CD4-positive, alpha-beta T cell treated with Interferon alpha-2 for 1 hour (primary cell): ENCODE results near the gene RGL3.
"Not testable (repeated sequence)": the region's sequence is repeated elsewhere in the genome, so short reads cannot be mapped to it uniquely, and the experiment has no call there.

Source experiments
- DNase-seq, 2 donors: peaks; one replicate each; pipeline ENCODE4 v3.0.0-alpha.2; 2020 to 2022

RGL3 gene

GRCh38 chr19:11448410-11448809, 29.3 kb upstream of the RGL3 start:
- DNase-seq = no peak

DNA sequence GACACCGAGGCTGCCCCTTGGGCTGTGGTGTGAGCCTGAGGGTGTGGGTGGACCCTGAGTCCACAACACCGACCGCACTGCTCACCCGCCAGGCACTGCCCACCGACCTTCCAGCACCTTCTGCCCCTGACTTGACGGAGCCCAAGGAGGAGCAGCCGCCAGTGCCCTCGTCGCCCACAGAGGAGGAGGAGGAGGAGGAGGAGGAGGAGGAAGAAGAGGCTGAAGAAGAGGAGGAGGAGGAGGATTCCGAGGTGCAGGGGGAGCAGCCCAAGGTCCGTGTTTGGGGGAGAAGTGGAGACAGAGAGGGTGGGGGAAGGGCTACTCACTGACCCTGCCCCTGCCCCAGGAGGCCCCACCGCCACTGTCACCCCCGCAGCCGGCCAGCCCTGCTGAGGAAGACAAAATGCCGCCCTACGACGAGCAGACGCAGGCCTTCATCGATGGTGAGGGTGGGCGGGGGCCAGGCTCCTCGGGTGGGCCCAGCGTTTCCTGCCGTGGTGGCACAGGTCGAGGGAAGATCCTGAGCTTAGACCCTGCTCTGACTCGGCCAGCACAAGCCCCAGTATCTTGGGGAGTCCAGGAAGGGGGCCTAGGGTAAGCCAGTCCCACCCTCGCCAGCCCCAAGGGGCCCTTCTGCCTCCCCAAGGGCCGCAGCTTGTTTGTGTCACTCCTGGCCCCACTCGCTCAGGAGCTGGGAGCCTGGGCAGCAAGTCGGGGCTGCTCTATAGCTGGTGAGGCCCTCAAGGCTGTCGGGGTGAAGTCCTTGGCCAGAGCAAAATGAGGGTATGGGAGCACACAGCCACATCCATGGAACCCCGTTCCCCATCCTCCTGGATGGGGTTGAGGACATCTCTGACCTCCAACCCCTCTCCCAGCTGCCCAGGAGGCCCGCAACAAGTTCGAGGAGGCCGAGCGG, 28.5 kb upstream of the RGL3 start:
- no peak for DNase-seq

DNA sequence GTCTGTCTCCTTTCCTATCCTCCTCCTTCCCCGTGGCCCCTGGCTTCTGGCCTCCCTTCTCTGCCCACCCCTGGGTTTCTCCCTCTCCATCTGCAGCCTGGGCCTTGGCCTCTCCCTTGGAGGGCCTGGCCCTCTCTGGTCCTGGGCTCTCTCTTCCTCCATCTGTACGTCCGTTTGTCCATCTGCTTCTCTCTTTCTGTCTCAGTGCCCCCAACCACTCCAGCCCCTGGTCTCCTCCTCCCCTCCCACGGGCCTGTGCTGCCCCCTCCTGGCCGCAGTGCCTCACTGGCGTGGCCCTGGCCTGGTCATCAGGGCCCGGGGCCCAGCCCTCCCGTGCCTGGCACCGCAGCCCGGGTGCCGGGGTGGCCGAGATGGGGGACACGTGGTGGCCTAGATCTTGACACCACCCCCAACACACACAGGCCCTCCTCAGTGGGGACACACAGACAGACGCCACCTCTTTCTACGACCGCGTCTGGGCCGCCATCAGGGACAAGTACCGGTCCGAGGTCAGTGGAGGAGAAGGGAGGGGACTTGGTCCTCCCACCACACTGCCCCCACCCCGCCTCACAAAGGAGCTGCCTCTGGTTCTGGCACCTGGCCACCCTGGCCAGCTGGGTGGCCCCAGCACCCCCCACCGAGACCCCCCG, 27.7 kb upstream of the RGL3 start:
- DNase-seq = peak; percentile 39 to 52

GRCh38 chr19:11446271-11446651, 27.1 kb upstream of the RGL3 start:
- no peak for DNase-seq

DNA sequence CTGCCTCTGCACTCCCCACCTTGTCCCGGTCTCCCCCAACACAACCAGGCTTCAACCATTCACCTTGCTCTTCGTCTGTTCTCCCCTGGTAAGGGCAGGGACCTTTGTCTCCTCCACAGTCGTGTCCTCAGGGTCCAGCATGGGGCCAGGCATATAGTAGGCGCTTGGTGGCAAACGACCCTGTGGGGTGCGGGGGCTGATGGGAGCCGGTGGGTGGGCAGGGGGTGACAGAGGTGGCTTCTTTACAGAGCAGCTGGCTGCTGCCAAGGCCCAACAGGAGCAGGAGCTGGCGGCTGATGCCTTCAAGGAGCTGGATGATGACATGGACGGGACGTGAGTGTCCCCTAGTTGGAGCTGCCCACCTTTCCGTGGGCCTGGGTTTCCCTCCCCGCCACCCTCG, 26.0 kb upstream of the RGL3 start:
- no peak for DNase-seq

DNA sequence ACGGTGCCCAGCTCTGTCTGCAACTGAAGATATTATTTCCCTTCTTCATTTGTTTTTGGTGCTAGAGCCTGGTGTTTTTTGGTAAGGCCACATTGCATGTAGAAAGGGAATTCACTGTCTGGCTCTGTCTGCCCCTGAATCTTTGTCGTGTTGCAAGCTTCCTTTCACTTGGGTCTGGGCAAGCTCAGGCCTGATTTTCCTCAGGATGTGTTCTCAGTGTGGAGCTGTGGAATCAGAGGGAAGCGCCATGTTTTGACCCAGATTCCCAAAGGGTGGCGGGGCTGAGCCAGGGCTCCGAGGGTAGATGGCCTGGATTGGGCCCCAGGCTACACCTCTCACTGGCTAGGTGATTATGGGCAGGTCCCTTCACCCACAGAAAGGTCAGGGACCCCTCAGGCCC, 24.9 kb upstream of the RGL3 start:
- no peak for DNase-seq

DNA sequence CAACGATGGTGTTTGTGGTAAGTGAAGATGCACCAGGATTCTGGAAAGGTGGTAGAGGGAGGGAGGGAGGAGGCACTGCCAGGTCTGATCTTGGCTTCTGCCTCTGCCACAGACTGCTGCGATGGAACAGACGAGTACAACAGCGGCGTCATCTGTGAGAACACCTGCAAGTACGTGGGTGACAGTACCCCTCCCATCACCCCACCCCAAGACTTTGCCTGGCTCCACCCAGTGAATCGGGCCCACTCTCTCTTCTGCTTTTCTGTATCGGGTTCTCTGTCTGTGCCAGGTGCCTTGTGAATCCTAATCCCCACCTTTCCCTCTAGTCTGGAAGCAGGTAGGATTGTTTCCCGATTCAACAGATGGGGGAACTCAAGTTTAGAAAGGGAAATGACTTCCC, 18.8 kb upstream of the RGL3 start:
- DNase-seq = peak in 1 of 2 donors; percentile 68

DNA sequence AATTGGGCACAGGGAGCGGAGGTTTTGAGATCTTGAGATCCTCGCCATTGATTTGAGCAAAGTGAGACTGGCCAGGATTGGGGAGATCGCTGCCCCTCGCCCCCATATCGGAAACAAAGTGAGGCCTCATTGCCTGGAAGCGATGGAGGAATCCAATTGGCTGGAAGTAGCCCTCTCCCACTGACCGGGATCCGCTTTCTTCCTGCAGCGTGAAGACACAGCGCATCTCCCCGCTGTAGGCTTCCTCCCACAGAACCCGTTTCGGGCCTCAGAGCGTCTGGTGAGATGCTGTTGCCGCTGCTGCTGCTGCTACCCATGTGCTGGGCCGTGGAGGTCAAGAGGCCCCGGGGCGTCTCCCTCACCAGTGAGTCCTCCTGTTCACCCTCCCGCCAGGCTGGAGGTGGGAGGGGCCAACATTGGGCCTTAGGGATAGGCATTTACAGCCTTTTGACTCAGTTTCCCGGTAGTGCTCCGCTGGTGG, 16.8 kb upstream of the RGL3 start:
- no peak for DNase-seq

DNA sequence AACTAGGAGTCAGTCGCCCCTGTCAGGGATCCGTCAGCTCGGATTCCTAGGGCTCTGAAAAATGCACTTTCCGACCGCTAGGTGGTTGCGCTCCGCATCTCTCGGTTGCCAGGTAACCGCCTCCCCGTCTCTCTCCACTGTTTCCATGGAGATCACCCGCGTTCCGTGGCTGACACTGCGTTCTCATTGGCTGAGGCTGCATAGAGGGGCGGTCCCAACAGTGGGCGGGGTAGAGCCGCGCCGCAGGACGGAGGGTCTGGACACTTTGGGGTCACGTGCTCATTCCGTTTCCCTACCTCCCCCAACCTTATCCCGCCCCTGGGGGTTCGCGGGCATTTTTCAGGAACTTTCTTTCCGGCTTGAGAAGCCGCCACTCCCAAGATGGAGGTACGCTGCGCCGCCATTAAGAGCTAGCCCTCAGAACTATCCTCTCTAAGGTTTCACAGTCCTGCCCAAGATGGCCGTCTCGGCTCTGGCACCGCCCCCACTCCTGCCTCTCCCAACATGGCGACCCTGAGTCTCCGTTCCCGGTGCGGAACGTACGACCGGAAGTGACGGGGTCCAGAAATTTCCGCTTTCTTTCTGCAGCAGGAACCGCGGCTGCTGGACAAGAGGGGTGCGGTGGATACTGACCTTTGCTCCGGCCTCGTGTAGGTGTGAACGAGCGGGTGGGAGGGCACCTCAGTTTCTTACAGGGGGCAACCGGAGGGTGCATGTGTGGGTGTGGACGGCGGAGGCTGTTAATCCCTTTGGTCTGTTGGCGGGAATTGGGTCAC, 16.1 kb upstream of the RGL3 start, which contains the start of the genes ODAD3 and PRKCSH:
TSS of gene ODAD3 (minus strand) at position 65 of the 776 bp plus-strand sequence. CDS start 105 bp downstream, outside the sequence.
TSS of gene PRKCSH (plus strand) at position 579 of the 776 bp plus-strand sequence. CDS start 483 bp downstream, outside the sequence.
- peak; percentile 99 for DNase-seq

DNA sequence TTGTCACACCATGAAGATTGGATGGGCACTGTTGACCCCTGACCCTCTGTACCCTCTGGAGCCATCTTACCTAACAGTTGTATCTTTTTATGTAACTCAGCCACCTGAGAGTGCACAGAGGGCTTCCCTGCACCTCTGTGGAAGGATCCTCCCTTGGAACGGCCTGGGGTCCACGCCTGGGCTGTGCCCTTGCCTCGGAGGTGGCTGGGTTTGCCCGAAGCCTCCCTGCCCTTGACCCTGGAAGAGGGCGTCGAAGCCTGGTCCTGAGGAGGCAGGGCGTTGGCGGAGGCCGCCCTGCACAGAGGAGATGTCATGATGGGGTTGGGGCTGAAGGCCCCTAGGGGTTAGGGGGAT, 15.6 kb upstream of the RGL3 start:
- DNase-seq = no peak

GRCh38 chr19:11433526-11433925, 14.4 kb upstream of the RGL3 start:
- DNase-seq = not testable (repeated sequence)

- DNase-seq = no peak
These were observed 7.5 kb upstream of the RGL3 start for GRCh38 chr19:11426656-11427055.

DNA sequence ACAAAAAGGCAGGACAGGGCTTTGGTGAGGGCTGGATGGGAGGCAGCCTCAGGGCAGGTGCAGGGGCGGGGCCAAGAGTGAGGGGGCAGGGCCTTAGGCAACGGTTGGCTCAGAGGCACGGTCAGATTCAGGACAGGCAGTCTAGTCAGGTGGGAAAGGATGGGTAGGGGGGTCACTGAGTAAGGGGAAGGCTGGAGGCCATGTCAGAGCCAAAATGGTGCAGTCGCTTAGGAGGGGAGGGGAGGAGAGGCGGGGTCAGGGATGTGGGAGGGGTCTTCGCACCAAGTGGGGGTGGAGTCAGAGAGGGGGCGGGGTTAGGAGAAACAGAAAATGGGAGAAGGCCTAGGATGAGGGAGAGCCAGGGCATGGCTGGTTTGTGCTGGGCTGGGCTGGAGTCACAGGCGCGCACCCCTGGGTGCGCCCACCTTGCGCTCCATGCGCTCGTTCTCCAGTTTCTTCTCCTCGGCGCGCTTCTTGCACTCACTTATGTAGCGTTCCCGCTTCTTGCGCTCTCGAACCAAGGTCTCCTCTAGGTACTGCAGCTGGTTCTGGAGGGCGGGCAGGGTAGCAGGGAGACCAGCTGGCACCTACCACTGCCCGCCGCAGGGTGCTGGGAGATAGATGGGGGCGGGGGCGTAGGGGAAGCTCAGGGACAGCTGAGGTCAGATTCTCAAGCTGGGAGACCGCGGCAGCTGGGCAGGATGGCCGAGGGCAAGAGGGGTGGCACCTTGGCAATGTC, 6.8 kb upstream of the RGL3 start:
- DNase-seq = no peak

GRCh38 chr19:11423791-11424181, 4.7 kb upstream of the RGL3 start:
- no peak for DNase-seq

- no peak for DNase-seq
These were observed 4.2 kb upstream of the RGL3 start for GRCh38 chr19:11423164-11423790.

- peak; percentile 84 to 88 for DNase-seq
These were observed 3.3 kb upstream of the RGL3 start for GRCh38 chr19:11422163-11423065.

DNA sequence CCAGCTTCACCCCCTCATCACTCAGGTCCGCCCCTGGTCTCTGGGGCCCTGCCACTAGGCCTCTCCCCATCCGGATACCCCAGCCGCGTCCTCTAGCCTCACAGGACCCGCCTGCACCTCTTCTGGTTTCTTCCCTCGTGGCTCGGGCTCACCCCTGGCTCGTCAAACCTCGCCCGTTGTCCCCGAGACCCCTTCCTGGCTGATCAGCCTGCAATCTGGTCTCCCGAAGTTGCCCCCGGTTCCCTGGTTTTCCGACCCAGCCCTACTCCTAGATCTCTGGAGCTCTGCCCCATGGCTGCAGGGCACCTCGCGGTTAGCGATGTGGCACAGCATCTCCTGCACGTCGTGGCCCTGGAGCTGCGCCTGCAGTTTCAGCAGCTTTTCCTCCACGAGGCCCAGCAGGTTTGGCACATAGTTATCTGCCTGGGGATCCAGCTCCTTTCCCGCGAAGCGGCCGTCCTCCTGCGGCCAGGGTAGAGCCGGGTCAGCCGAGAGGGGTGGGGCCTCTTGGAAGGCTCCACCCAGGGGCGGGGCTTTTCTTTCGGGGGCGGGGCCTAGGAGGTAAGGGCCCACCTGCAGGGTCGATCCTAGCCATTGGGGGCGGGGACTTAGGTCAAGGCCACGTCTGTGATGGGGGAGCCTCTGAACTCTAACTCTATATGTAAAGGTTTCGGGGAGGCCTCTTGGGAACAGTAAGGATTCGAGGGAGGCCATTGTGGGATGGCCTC, 2.4 kb upstream of the RGL3 start:
- peak; percentile 53 to 57 for DNase-seq

- DNase-seq = no peak
These were observed 1.6 kb upstream of the RGL3 start for GRCh38 chr19:11420429-11421370.

- no peak for DNase-seq
These were observed 993 bp downstream of the RGL3 start for GRCh38 chr19:11418094-11418548.
